Inflammatory macrophage (primary cell): Measurements from ENCODE around the gene ABHD3.
"Not testable (repeated sequence)": the region's sequence is repeated elsewhere in the genome, so short reads cannot be mapped to it uniquely, and the experiment has no call there.

ENCODE experiments used
- DNase-seq, 2 donors: peaks; one replicate each; pipeline ENCODE4 v3.0.0-alpha.2; 2020 to 2022

Gene ABHD3

DNA sequence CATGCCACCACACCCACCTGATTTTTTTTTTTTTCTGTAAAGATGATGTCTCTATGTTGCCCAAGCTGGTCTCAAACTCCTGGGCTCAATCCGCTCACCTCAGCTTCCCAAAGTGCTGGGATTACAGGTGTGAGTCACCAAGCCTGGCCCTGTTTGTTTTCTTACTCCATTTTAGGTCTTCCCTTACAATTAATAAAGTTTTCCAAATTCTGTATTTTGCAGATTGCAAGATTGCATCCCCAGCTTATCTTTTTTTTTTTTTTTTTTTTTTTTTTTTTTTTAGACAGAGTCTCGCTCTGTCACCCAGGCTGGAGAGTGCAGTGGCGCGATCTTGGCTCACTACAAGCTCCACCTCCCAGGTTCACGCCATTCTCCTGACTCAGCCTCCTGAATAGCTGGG, 64.2 kb downstream of the ABHD3 start:
- not testable (repeated sequence) for DNase-seq

DNA sequence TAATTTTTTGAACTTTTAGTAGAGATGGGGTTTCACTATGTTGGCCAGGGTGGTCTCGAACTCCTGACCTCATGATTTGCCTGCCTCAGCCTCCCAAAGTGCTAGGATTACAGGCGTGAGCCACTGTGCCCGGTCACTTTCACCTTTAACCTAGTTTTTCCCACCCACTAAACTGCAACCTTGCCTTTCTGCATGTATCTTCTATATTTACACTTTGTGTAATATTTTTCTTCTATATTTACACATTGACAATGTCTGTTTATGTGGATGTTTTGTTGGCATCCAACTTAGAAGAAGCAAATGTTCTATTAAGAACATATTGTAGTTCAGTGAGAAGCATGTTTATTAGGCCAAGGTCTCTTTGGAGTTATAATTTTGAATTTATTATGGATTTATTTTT, 65.8 kb downstream of the ABHD3 start:
- DNase-seq = no peak

DNA sequence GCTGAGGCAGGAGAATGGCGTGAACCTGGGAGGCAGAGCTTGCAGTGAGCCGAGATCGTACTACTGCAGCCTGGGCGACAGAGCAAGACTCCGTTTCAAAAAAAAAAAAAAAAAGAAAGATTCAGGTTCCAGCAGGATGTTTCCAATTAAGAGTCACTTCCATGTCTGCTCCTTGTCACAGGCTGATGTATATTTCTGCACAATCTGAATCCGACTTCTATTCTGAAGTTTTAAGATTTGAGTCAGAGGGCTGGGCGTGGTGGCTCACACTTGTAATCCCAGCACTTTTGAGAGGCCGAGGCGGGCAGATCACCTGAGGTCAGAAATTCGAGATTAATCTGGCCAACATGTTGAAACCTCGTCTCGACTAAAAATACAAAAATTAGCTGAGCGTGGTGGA, 67.8 kb downstream of the ABHD3 start:
- DNase-seq = no peak

DNA sequence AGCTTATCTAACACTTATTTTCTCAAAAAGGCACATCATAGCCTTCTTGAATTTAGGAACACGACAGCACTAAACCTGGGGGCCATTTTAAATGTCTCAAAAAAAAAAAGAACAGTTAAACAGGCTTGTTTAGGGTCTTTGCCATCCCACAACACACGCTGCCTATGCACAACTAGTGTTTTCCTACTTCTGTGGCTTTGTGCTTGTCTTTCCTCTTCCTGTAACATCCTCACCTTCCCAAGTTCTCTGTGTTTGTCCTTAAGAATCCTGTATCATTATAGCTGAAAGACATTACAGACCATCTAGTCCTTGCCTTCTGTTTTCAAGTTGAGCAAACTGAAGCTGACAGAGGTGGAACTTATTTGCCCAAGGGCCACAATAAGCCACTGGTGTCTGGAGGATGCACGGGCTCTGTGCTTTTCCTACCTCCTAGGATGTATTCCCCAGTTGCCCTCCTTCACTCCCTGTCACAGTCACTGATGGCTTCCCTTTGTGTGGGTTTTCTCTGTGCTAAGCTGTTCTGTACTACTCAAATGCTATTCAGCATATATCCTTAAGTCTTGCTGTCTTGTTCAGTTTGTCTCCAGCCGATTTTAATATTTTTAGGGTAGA, 69.9 kb downstream of the ABHD3 start:
- no peak for DNase-seq

DNA sequence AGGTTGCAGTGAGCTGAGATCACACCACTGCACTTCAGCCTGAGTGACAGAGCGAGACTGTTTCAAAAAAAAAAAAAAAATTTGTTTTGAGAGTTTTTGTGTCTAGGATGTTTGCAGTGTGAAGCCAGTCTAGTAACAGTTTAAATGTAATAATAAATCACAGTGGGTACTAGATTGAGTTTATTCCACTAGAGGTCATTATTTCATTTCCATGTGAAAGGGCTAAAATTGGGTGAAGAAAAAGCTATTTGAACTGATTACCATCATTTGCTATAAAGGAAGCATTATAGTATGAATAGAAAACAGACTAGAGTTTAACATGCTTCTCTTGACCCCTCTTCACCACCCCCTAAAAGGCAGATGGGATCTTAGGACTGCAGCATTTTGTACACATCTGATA, 72.2 kb downstream of the ABHD3 start:
- DNase-seq = no peak

DNA sequence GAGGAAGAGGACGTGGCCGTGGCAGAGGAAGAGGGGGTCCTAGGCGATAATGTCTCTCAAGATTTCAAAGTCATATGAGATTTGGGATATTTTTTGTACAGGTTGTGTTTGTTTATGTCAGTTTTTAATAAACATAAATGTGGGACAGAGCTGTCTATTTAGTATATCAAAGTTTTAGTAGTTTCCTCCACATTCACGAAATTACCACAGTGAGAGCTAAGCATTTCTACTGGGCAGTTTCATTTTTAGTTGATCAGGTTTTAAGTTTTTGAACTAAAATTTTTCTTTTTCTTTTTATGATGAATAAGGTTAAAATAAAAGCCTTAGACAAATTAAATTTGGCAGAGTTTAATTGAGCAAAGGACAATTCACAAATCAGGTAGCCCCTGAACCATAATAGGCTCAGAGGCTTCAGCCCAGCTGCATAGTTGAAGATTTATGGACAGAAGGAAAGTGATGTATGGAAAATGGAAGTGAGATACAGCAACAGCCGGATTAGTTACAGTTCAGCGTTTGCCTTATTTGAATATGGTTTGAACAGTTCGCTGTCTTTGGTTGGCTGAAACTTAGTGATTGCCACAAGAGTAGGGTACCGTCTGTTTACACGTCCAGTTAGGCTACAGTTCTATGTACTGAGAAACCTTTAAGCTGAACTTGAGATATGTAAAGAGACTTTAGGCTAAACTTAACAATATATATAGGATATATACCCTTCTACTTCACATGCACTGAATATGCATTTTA, 75.3 kb downstream of the ABHD3 start:
- DNase-seq = no peak

DNA sequence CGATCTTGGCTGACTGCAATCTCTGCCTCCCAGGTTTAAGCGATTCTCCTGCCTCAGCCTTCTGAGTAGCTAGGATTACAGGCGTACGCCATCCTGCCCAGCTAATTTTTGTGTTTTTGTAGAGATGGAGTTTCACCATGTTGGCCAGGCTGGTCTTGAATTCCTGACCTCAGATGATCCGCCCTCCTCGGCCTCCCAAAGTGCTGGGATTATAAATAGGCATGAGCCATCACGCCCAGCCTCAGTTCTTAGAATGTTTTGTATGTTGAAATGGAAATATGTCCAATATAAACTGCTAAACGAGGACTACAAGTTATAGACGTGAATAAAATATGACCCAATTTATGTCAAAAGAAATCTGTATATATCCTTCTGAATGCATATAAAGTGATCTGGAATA, 82.9 kb downstream of the ABHD3 start:
- not testable (repeated sequence) for DNase-seq

DNA sequence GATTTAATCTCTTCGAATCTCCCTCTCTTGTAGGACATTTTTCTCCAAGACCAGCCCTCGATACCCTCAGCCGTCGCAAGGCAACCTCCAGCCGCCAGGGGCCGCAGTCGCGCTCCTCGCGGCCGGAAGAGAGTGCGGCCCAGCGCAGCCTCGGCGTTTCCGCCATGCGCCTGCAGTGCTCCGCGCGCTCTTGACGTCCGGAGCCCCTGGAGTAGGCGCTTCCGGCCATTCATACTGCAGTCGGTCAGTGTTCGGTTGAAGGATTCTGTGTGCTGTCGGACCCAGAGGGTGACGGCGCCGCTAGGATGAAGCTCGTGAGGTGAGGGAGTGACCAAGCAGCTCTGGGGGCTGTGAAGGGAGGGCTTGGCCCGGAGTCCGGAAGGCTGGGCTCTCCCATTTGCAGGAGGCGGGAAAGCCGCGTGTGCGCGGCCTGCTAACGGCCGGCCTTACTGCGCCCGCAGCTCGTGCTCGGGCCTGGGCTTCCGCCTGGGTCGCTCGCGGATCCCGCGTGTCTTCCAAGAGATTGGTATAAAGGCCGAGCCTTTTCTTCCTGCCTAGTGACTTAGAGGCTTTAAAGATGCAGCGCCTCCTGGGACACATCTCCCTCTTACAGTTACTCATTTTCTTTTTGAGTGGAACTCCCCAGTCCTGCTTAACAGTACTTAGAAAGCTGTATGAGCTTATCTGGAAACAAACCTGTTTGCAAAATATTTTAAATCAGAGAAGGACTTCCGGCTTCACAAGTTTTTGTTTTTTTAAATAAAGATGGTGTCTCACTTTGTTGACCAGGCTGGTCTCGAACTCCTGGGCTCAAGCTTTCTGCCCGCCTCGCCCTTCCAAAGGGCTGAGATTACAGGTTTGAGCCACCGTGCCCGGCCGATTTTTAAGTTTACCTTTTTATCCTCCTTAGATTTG, 92.2 kb downstream of the ABHD3 start, which contains the start of gene SNRPD1:
Gene SNRPD1, plus strand, starts transcription at position 190 of the 915 bp plus-strand sequence. Its CDS starts 116 bp downstream, at position 306.
- peak; percentile 95 for DNase-seq

DNA sequence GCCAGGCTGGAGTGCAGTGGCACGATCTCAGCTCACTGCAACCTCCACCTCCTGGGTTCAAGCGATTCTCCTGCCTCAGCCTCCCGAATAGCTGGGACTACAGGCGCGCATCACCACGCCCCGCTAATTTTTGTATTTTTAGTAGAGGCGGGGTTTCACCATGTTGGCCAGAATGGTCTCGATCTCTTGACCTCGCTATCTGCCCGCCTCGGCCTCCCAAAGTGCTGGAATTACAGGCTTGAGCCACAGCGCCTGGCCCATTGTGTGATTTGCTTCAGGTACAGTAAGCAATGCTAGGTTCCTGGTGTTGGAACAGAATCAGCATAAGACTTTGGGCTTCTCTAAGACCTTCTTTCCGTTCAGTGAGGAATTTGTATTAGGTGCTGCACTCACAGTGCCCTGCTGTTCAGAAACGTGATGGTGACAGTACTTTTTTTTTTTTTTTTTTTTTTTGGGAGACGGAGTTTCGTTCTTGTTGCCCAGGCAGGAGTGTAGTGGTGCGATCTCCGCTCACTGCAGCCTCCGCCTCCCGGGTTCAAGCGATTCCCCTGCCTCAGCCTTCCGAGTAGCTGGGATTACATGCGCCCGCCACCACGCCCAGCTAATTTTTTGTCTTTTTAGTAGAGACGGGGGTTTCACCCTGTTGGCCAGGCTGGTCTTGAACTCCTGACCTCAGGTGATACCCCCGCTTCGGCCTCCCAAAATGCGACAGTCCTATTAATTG, 93.0 kb downstream of the ABHD3 start:
- DNase-seq = not testable (repeated sequence)

DNA sequence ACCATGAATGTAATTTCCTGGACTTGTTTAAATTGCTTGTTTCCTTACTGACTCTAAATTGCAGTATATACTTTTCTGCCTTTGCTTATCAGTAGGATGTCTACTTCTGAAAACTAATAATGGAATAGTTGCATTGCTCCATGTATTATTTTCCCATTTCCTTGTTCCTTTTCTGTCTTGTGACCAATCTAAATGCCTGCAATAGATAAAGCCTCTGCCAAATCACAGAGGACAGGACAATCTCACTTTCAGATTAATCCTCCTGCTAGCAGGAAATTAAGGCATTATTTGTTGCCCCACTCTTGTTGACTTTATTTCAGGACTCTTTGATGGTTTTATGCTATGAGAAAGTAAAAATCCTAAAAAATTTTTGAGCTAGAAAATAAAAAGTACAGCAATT, 99.4 kb downstream of the ABHD3 start:
- DNase-seq = no peak

DNA sequence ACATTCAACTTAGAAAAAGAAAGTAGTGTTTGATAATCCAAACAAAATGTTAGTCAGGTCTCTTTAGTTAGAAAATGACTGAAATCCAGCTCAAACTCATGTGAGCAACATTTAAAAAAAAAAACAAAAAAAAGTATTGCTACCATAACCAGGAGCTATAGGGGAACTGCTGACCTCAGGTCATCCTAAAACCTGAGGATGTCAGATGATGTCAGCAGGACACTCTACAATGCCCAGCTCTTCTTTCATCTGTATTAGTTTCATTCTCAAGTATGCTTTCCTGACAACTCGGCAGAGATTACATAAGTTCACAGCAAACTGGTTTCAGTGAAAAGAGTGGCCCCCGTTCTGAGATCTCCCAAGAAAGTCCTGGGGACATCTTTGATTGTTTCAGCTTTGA, 99.9 kb downstream of the ABHD3 start:
- peak; percentile 25 to 52 for DNase-seq

DNA sequence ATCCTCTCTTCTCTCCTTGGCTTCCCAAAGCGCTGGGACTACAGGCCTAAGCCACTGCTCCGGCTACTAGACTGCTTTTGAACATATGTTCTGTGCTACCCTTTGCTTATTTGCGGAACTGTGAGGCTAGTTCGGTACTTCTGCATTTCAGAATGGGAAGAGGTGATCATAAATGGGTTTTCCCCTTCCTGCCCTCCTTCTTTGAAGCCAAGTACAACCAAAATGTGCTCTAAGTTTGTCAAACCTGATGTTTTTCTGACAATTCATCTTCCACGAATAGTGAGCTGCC, 102.3 kb downstream of the ABHD3 start:
- DNase-seq = peak; percentile 79 to 83
